Peyer's patch (tissue), 4 donors: ENCODE data around the gene GON4L.
"Not testable (repeated sequence)": the region's sequence is repeated elsewhere in the genome, so short reads cannot be mapped to it uniquely, and the experiment has no call there.

ENCODE experiments used
- CTCF ChIP-seq, 6 experiments: fragments of 450-650 bp in 4 of 6; fragments of 200-600 bp in 2 of 6; sonication (generic) in 1 of 6; IDR thresholded peaks; one replicate each; pipeline ENCODE4 v1.5.1; 2017 to 2019; ENCODE audit warnings: antibody characterized with exemption in 6 of 6, mild to moderate bottlenecking in 3 of 6, moderate library complexity in 1 of 6
- POLR2A ChIP-seq, 2 donors: fragments of 450-650 bp; IDR thresholded peaks; one replicate each; pipeline ENCODE4 v1.5.1; 2017; ENCODE audit warnings: antibody characterized with exemption in 2 of 2, mild to moderate bottlenecking in 2 of 2, moderate library complexity in 2 of 2

- not testable (repeated sequence) for TF ChIP-seq CTCF, POLR2A (IDR thresholded peaks at IDR 0.05)
Observed at GRCh38 chr1:155795618-155796017, 61.4 kb downstream of the GON4L start.
